ENCODE measurements around the gene FIGLA.

FIGLA gene

DNA sequence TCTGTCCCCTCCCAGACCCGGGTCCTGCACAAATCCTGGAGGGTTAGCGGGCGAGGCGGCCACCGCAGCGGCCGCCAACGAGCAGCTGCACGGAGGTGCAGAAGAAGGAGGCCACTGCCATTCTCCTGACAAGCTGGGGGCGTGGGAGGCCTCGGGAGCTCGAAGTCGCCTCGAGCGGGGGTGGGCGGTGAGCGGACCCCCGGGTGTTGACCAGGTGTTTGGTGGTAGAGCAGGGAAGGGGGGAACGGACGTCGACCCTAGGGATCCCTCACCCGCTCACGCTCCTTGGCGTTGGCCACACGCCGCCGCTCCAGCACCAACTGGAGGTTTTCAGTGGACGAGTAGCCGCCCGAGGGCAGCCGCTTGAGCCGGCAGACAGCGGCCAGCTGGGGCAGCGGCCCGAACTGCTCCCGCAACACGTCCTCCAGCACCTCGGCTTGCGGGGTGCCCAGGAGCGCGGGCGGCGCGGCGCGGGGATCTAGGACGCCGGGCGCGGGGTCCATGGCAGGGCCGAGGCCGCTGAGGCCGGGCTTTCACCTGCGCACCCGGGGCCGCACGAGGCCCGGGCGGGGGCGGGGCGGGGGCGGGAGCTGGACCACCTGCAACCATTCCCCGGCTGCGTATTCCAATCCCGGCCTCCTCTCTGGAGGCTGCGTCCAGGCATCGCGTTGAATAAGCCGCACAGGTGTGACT lies at the start of gene FIGLA:
TSS of gene FIGLA (minus strand) at position 508 of the 693 bp plus-strand sequence. CDS start at position 503, 5 bp downstream.
- DNase-seq (ENCODE audit: low read depth, low spot score) = no peak
- H3K27ac ChIP-seq = no peak within 1 kb of the TSS

- H3K27ac ChIP-seq = no peak overlapping the region
- DNase-seq (ENCODE audit: low read depth, low spot score) = no peak
Observed at GRCh38 chr2:70837980-70838925, 47.8 kb upstream of the FIGLA start.

DNA sequence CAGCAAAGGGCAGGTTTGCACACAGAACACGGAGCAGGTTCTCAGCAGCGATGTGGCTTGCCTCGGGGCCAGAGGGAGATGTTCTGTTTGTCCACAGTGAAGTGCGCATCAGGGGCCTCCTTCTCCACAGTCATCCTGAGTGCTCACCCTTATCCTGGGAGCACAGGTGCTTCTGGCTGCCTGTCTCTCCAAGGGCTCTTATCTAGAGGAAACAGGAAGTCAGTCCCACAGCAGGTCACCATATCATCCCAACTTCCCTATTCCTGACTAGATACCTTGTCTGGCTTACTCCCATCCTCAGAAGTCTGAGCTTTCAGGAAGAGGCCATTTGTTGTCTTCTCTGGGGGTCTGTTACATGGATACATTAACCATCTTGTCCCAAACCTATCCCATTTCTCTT lies 45.2 kb upstream of the FIGLA start, which contains the start of gene CD207:
TSS of gene CD207 (minus strand) at position 174 of the 400 bp plus-strand sequence. CDS start at position 134, 40 bp downstream.
- no peak for DNase-seq (ENCODE audit: low read depth, low spot score)
- no peak within 1 kb of the TSS for H3K27ac ChIP-seq

- H3K27ac ChIP-seq = no peak overlapping the region
- no peak for DNase-seq (ENCODE audit: low read depth, low spot score)
Observed at GRCh38 chr2:70834881-70835280, 44.4 kb upstream of the FIGLA start.

- DNase-seq (ENCODE audit: low read depth, low spot score) = no peak
Observed at GRCh38 chr2:70834106-70834505, 43.7 kb upstream of the FIGLA start.

GRCh38 chr2:70833246-70833645 lies 42.8 kb upstream of the FIGLA start:
- no peak for DNase-seq (ENCODE audit: low read depth, low spot score)
- H3K27ac ChIP-seq = no peak overlapping the region

More at GRCh38 chr2:70834106-70834505, 43.7 kb upstream of the FIGLA start:
- H3K27ac ChIP-seq = no peak overlapping the region

DNA sequence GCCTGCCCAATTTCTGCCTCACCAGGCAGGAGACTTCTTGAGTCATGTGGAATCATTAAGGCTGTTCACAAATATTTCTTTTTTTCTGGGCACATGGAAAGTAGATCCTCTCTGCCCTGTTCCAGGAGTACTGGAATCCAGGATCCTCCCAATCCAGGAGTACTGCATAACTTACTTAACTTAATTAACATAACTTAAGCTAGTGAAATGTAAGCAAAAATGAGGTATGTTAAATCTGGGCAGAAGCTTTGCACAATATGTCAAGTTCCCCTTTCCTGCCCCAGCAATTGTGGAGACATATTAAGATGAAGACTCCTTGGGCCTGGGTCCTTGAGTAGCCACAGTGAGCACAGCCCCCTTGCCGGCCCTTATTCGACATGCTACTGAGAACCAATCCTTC lies 41.9 kb upstream of the FIGLA start:
- H3K27ac ChIP-seq = no peak overlapping the region
- DNase-seq (ENCODE audit: low read depth, low spot score) = no peak

DNA sequence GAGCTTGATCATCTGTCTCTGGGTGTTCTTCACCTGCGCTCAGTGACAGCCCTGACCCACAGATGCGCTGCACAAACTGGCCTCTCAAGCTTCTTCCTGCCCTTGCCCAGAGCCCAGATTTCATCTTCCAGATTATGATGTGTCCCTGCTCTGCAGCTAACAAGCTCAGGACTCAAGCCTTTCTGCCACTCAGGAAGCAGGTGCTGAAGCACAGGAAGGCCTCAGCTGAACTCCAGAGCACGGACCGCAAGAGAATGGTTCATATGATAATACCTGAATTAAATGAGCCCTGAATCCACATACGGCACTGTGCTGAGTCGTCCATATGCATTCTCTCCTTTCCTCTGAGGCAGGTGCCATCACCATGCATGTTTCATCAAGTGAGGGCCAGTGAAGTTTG lies 41.4 kb upstream of the FIGLA start:
- no peak overlapping the region for H3K27ac ChIP-seq
- no peak for DNase-seq (ENCODE audit: low read depth, low spot score)

- no peak overlapping the region for H3K27ac ChIP-seq
- no peak for DNase-seq (ENCODE audit: low read depth, low spot score)
Observed at GRCh38 chr2:70830366-70830765, 39.9 kb upstream of the FIGLA start.

GRCh38 chr2:70829916-70830315 lies 39.5 kb upstream of the FIGLA start:
- DNase-seq (ENCODE audit: low read depth, low spot score) = no peak
- H3K27ac ChIP-seq = no peak overlapping the region

- H3K27ac ChIP-seq = no peak overlapping the region
- DNase-seq (ENCODE audit: low read depth, low spot score) = no peak
Observed at GRCh38 chr2:70828914-70829824, 38.7 kb upstream of the FIGLA start.

DNA sequence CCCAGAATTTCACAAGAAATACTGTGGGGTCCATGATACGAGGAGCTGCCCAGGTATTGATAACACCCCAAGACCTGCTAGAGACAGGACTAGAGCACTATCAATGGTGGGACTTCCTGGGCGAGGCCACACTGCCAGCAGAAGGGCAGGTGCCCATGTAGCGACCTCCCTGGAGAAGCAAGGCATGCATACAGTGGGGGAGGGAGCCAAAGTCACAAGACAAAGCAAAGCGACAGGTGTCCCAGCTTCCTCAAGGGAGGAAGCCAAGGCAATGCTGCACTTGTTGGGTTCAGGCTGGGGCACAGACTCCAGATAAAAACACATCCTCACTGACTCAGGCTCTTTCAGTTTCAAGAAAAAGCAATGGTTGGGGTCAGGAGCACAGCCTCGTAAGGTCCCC lies 37.7 kb upstream of the FIGLA start:
- no peak overlapping the region for H3K27ac ChIP-seq
- DNase-seq (ENCODE audit: low read depth, low spot score) = no peak

- no peak for DNase-seq (ENCODE audit: low read depth, low spot score)
Observed at GRCh38 chr2:70827388-70827787, 36.9 kb upstream of the FIGLA start.

DNA sequence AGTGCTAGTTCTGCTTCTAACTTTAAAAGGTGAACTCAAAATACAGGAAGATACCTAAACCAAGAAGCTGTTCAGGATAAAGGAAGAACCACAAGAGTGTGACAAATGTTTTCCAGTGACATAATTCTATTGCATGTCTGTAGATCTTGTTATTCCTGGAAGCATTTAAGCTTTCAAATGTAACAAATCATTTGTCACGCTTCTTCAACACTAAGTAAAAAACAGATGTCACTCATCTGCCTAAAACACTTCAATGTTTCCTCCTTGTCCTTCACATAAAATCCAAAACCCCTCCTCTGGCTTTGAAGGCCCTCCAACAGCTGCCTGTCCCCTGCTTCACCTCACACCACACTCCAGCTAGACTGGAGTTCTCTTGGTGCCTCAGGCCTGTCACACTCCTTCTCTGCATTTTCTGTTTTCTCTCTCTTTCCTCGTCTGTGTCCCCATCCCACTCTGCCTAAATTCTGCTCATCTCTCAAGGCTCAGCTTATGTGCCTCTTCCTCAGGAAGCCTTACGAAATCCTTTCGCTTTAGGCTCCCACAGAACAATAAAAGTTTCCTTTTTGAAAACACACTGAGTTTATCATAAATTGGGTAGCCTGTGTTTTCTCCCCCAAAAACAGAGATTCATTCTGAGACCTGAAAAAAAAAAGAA lies 36.4 kb upstream of the FIGLA start:
- no peak overlapping the region for H3K27ac ChIP-seq

More at GRCh38 chr2:70827388-70827787, 36.9 kb upstream of the FIGLA start:
- H3K27ac ChIP-seq = no peak overlapping the region

DNA sequence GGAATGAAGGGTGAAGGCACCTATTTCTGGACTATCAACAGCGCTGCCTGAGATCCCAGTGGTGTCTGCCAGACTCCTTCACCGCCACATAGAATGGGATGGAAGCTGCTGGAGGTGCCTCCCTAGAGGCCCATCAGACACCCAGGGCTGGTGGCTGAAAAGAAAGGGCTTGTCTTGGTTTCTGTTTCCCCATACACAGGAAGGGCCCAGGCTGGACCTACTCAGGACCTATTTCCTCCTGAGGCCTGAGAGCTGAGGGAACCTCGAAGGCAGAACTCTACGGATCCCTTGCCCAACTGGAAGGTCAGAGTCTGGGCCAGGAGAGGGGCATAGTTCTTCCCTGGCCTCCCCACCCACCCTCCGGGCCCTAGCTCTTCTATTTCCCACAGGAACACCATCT lies 32.8 kb upstream of the FIGLA start:
- DNase-seq (ENCODE audit: low read depth, low spot score) = no peak
- H3K27ac ChIP-seq = no peak overlapping the region

More for the DNA sequence above, 36.4 kb upstream of the FIGLA start:
- DNase-seq (ENCODE audit: low read depth, low spot score) = no peak

- H3K27ac ChIP-seq = no peak overlapping the region
- DNase-seq (ENCODE audit: low read depth, low spot score) = no peak
Observed at GRCh38 chr2:70822843-70823242, 32.4 kb upstream of the FIGLA start.

DNA sequence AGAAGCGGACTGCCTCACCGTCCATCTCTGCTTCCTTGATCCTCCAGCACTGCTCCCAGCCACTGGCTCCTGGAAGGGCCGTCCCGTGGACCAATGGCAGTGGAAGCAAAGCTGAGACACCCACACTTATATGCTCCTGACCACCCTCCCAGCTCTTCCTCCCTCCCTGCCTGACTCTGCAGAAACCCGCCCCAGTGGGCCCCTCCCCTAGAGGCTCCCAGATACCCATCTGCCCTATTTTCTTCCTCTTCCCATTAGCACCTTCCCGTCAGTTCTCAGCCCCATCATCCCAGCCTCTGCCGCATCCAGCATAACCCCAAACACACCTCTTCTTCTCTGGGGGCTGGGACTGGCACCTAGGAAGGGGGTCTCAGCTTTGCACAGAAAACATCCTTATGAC lies 30.1 kb upstream of the FIGLA start, which contains the start of gene CLEC4F:
TSS of gene CLEC4F (minus strand) at position 101 of the 400 bp plus-strand sequence. CDS start at position 25, 76 bp downstream.
- no peak for DNase-seq (ENCODE audit: low read depth, low spot score)
- H3K27ac ChIP-seq = no peak within 1 kb of the TSS

- DNase-seq (ENCODE audit: low read depth, low spot score) = no peak
- no peak overlapping the region for H3K27ac ChIP-seq
Observed at GRCh38 chr2:70817284-70817954, 27.0 kb upstream of the FIGLA start.

- DNase-seq (ENCODE audit: low read depth, low spot score) = no peak
- no peak overlapping the region for H3K27ac ChIP-seq
Observed at GRCh38 chr2:70816726-70817125, 26.3 kb upstream of the FIGLA start.

Measured in epithelial cell of prostate (primary cell).